ENCODE measurements around the gene GRIP2. TPM values are rescaled to one million over a fixed set of nuclear protein-coding genes. Genes with fewer than 3 reads are reported as not detected.

GRIP2 gene
- polyA plus RNA-seq, 3 donors, result not detected

DNA sequence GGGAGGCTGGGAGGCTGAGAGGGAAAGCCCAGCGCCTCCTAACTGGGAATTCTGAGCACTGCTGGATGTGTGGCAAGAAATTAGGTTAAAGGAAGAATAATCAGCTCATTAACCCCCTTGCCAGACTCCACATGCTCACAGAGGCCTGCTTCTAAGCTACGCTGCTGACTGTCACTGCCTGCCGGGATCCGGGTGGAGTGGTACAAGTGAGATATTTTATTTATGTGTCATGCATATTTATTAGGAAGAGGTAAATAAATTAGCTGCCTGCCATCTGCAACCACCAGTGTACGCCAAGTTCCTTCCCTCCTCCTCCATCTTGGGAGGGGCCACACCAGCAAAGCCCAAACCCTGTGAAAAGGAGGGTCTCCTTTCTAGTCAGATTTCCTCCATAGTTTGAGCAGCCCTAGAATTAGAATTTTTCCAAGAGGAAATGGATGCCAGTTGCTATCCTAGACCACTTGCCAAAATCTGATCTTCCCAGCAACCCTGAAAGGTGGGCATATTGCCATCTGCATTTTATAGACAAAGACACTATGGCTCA is 43.5 kb upstream of the GRIP2 start:
- Histone ChIP-seq H3K9me3 (replicated peaks in 1 of 2; ENCODE audit: control insufficient read depth in 1 of 2, insufficient read depth in 1 of 2, low read length in 2 of 2) (no peaks in the 10 kb centered on the region), H3K4me1 (ENCODE audit: control insufficient read depth in 1 of 2, insufficient read depth in 2 of 2, low read length in 2 of 2) (no peaks in the 10 kb centered on the region), H4K20me1 (ENCODE audit: insufficient read depth, low read length) (no peaks in the 10 kb centered on the region), H3K4me3 (replicated peaks in 1 of 3; ENCODE audit: low read depth in 2 of 3, low read length in 3 of 3) (no peak overlapping the region), H3K27ac (ENCODE audit: low read depth in 1 of 2, low read length in 2 of 2) (no peak overlapping the region), H3K36me3 (replicated peaks in 1 of 2; ENCODE audit: control insufficient read depth in 1 of 2, insufficient read depth in 2 of 2, low read length in 2 of 2) (no peaks in the 10 kb centered on the region), H3K27me3 (ENCODE audit: control insufficient read depth in 2 of 2, insufficient read depth in 2 of 2, low read length in 2 of 2) (peaks cover 0 to 5% of the 10 kb centered on the region in 2 donors), H3K79me2 (ENCODE audit: insufficient read depth, low read length) (no peaks in the 10 kb centered on the region), H3K9ac (ENCODE audit: insufficient read depth, low read length, poor library complexity, severe bottlenecking) (no peak overlapping the region), H3K4me2 (replicated peaks; ENCODE audit: extremely low read depth, low read length, poor library complexity, severe bottlenecking) (no peak overlapping the region), H2AFZ (ENCODE audit: insufficient read depth, low read depth, low read length, poor library complexity, severe bottlenecking) (no peak overlapping the region)
- DNase-seq, result no peak
- Mint-ChIP-seq H3K27me3 (ENCODE audit: low read depth in 3 of 3) (peaks cover 8 to 31% (median 20%) of the 10 kb centered on the region in 3 donors), H3K4me1 (no peaks in the 10 kb centered on the region), H3K36me3 (no peaks in the 10 kb centered on the region), H3K9me3 (no peaks in the 10 kb centered on the region), H3K4me3 (no peak overlapping the region), H3K27ac (no peak overlapping the region)
- TF ChIP-seq, protein P1, sequence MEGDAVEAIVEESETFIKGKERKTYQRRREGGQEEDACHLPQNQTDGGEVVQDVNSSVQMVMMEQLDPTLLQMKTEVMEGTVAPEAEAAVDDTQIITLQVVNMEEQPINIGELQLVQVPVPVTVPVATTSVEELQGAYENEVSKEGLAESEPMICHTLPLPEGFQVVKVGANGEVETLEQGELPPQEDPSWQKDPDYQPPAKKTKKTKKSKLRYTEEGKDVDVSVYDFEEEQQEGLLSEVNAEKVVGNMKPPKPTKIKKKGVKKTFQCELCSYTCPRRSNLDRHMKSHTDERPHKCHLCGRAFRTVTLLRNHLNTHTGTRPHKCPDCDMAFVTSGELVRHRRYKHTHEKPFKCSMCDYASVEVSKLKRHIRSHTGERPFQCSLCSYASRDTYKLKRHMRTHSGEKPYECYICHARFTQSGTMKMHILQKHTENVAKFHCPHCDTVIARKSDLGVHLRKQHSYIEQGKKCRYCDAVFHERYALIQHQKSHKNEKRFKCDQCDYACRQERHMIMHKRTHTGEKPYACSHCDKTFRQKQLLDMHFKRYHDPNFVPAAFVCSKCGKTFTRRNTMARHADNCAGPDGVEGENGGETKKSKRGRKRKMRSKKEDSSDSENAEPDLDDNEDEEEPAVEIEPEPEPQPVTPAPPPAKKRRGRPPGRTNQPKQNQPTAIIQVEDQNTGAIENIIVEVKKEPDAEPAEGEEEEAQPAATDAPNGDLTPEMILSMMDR (IDR thresholded peaks at IDR 0.05), result no peak
- intact Hi-C loops (cut with micrococcal nuclease), result no loop called here
- WGBS (ENCODE audit: insufficient coverage), result no CpG with 5 or more reads among the region's 5 CpGs

DNA sequence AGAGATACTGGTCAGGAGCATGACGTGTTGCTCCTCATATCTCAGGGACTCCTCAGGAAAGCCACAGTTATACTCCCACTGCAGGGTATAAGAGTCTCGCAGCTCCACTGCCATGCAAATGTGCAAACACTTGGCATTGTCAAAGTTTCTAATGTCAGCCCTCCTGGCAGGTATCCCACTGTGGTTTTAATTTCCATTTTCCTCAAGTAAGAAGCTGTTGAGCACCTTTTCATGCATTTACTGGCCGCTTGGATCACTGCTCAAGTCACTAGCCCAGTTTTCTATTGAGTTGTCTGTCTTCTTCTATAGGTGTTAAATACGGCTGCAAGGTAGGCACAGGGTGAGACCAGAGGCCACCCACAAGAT is 41.9 kb upstream of the GRIP2 start:
- H2AFZ ChIP-seq (ENCODE audit: insufficient read depth, low read depth, low read length, poor library complexity, severe bottlenecking), result no peak overlapping the region
- TF ChIP-seq, protein P1 (IDR thresholded peaks at IDR 0.05), result no peak
- H3K4me2 ChIP-seq (replicated peaks; ENCODE audit: extremely low read depth, low read length, poor library complexity, severe bottlenecking), result no peak overlapping the region
- 63% methylated on average over 3 of the region's 4 CpGs for WGBS (ENCODE audit: insufficient coverage)
- Mint-ChIP-seq H3K27ac (no peak overlapping the region), H3K4me1 (no peaks in the 10 kb centered on the region), H3K36me3 (no peaks in the 10 kb centered on the region), H3K27me3 (ENCODE audit: low read depth in 3 of 3) (peaks cover 2 to 17% (median 15%) of the 10 kb centered on the region in 3 donors), H3K9me3 (no peaks in the 10 kb centered on the region), H3K4me3 (no peak overlapping the region)
- no peaks in the 10 kb centered on the region for H3K4me1 ChIP-seq (ENCODE audit: control insufficient read depth in 1 of 2, insufficient read depth in 2 of 2, low read length in 2 of 2)
- no peak overlapping the region for H3K27ac ChIP-seq (ENCODE audit: low read depth in 1 of 2, low read length in 2 of 2)
- no peak for DNase-seq
- no peaks in the 10 kb centered on the region for H3K36me3 ChIP-seq (replicated peaks in 1 of 2; ENCODE audit: control insufficient read depth in 1 of 2, insufficient read depth in 2 of 2, low read length in 2 of 2)
- no peaks in the 10 kb centered on the region for H3K27me3 ChIP-seq (ENCODE audit: control insufficient read depth in 2 of 2, insufficient read depth in 2 of 2, low read length in 2 of 2)
- no peaks in the 10 kb centered on the region for H3K9me3 ChIP-seq (replicated peaks in 1 of 2; ENCODE audit: control insufficient read depth in 1 of 2, insufficient read depth in 1 of 2, low read length in 2 of 2)
- no peak overlapping the region for H3K9ac ChIP-seq (ENCODE audit: insufficient read depth, low read length, poor library complexity, severe bottlenecking)
- no peaks in the 10 kb centered on the region for H3K79me2 ChIP-seq (ENCODE audit: insufficient read depth, low read length)
- no peak overlapping the region for H3K4me3 ChIP-seq (replicated peaks in 1 of 3; ENCODE audit: low read depth in 2 of 3, low read length in 3 of 3)
- H4K20me1 ChIP-seq (ENCODE audit: insufficient read depth, low read length), result no peaks in the 10 kb centered on the region
- intact Hi-C loops (cut with micrococcal nuclease), result no loop called here

All from CD14-positive monocyte (primary cell).